Retinal pigment epithelial cell (primary cell): Measurements from ENCODE around the gene MSL3B.

Source experiments
- DNase-seq: peaks from one replicate; pipeline ENCODE4 v3.0.0-alpha.2; 2010; ENCODE audit warnings: low read depth
- H3K4me3 ChIP-seq: 2 replicates; pipeline ENCODE4 v1.5.1; 2011; ENCODE audit warnings: mild to moderate bottlenecking, low read length, control low read depth, moderate library complexity
- CTCF ChIP-seq: conservative IDR thresholded peaks from 2 replicates; pipeline ENCODE4 v1.5.1; 2011; ENCODE audit warnings: low read depth, low read length, control low read depth, inconsistent platforms

MSL3B gene

GRCh38 chr2:233839447-233839820 lies 28.8 kb downstream of the MSL3B start:
- DNase-seq: no peak

GRCh38 chr2:233838726-233839446 lies 29.3 kb downstream of the MSL3B start:
- H3K4me3 ChIP-seq: no peak overlapping the region
- TF ChIP-seq CTCF: no peak
- DNase-seq: no peak

More at GRCh38 chr2:233839447-233839820, 28.8 kb downstream of the MSL3B start:
- no peak overlapping the region for H3K4me3 ChIP-seq
- TF ChIP-seq CTCF: no peak

GRCh38 chr2:233838251-233838650 lies 29.9 kb downstream of the MSL3B start:
- DNase-seq: no peak
- H3K4me3 ChIP-seq: no peak overlapping the region
- TF ChIP-seq CTCF: no peak

- H3K4me3 ChIP-seq: no peak overlapping the region
- no peak for TF ChIP-seq CTCF
- no peak for DNase-seq
These were observed 30.4 kb downstream of the MSL3B start for GRCh38 chr2:233837694-233838229.

- no peak for TF ChIP-seq CTCF
- DNase-seq: no peak
- H3K4me3 ChIP-seq: no peak overlapping the region
These were observed 31.8 kb downstream of the MSL3B start for GRCh38 chr2:233836359-233836758.

GRCh38 chr2:233835230-233836186 lies 32.7 kb downstream of the MSL3B start:
- H3K4me3 ChIP-seq: no peak overlapping the region
- no peak for TF ChIP-seq CTCF
- no peak for DNase-seq
